Measurements from ENCODE around the gene CEP112.

DNA sequence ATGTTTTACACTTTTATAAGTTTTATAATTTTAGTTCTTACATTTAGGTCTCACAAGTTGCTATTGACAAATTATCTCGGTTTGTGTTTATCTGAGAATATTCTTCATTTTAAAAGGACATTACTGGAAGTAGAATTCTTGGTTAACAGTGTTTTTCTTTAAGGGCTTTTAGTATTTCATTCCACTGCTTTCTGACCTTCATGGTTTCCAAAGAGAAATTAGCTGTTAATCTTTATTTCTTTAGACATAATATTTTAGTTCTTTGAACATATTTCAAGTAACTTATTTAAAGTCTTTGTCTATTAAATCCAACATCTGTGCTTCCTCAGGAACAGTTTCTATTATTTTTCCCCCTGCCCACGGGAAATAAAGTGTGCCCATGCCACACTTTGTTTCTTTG is 390.4 kb downstream of the CEP112 start:
- TF ChIP-seq, protein P1, sequence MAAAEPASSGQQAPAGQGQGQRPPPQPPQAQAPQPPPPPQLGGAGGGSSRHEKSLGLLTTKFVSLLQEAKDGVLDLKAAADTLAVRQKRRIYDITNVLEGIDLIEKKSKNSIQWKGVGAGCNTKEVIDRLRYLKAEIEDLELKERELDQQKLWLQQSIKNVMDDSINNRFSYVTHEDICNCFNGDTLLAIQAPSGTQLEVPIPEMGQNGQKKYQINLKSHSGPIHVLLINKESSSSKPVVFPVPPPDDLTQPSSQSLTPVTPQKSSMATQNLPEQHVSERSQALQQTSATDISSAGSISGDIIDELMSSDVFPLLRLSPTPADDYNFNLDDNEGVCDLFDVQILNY (CRISPR knock-in tag; conservative IDR thresholded peaks at IDR 0.05) = no peak
- TF ChIP-seq EZH2 (conservative IDR thresholded peaks at IDR 0.05; ENCODE audit: low read depth, low read length) (no peak), ATF7 (IDR thresholded peaks at IDR 0.05) (no peak), ATF7 (CRISPR knock-in tag; IDR thresholded peaks at IDR 0.05) (no peak)

Data from HepG2 (cell line).